Measurements from ENCODE around the gene OR4N5.
"Not testable (repeated sequence)": the region's sequence is repeated elsewhere in the genome, so short reads cannot be mapped to it uniquely, and the experiment has no call there.

Gene OR4N5, protein sequence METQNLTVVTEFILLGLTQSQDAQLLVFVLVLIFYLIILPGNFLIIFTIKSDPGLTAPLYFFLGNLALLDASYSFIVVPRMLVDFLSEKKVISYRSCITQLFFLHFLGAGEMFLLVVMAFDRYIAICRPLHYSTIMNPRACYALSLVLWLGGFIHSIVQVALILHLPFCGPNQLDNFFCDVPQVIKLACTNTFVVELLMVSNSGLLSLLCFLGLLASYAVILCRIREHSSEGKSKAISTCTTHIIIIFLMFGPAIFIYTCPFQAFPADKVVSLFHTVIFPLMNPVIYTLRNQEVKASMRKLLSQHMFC

DNA sequence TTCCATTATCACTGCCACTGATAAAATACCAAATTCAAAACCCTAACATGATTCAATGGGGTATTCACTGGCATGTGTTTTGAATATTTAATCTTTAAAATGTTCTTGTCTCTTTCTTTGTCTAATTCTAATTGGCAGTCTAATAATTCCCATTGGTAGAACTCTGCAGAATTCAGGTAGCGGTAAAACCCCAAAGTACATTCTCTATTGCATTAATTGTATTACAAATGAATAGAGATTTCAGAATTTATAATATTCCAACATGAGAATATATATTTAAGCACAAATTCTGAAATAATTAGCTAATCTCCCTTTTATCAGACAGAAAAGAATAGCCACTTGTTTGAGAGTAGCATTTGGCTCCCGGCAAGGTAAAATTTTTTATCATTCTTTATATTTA, at the start of gene OR4N5:
Gene OR4N5, plus strand, starts transcription at position 301 of the 400 bp plus-strand sequence. CDS start 4,916 bp downstream, outside the sequence.
- no peak for DNase-seq

- no peak for DNase-seq
Observed at GRCh38 chr14:20092050-20092449, 46.6 kb upstream of the OR4N5 start.

- peak; percentile 13 for DNase-seq
Observed at GRCh38 chr14:20093442-20093841, 45.2 kb upstream of the OR4N5 start.

- not testable (repeated sequence) for DNase-seq
Observed at GRCh38 chr14:20098926-20099770, 39.5 kb upstream of the OR4N5 start.

- no peak for DNase-seq
Observed at GRCh38 chr14:20110438-20110837, 28.2 kb upstream of the OR4N5 start, which contains the start of gene OR4K17. TSS of gene OR4K17 (plus strand) at chr14:20110739. CDS start at chr14:20117500, 6,761 bp downstream.

- no peak for DNase-seq
Observed at GRCh38 chr14:20112321-20112720, 26.3 kb upstream of the OR4N5 start.

GRCh38 chr14:20116748-20117147, 21.9 kb upstream of the OR4N5 start:
- DNase-seq = peak; percentile 30

- DNase-seq = no peak
Observed at GRCh38 chr14:20118795-20119194, 19.8 kb upstream of the OR4N5 start.

DNA sequence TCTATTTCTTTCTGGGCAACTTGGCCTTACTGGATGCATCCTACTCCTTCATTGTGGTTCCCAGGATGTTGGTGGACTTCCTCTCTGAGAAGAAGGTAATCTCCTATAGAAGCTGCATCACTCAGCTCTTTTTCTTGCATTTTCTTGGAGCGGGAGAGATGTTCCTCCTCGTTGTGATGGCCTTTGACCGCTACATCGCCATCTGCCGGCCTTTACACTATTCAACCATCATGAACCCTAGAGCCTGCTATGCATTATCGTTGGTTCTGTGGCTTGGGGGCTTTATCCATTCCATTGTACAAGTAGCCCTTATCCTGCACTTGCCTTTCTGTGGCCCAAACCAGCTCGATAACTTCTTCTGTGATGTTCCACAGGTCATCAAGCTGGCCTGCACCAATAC, 5.3 kb downstream of the OR4N5 start:
- peak; percentile 10 for DNase-seq

DNA sequence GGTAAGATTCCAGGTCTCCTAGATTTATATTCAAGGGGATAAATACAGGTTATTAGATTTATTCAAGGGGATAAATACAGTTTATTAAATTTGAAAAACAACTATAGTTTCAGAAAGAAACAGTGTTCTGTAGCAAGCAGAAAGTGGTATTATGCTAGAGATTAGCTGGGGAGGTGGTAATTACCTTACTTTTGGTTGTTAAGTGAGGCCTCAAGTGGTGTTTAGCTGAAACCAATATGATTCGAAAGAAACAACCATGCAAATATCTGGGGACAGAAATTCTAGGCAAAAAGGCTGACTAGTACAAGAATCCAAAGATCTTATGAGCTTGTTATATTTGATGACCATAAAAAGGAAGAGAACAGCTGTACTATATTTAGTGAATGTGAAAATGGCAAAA, 6.2 kb downstream of the OR4N5 start:
- DNase-seq = no peak

GRCh38 chr14:20164462-20164861, 25.8 kb downstream of the OR4N5 start:
- no peak for DNase-seq

DNA sequence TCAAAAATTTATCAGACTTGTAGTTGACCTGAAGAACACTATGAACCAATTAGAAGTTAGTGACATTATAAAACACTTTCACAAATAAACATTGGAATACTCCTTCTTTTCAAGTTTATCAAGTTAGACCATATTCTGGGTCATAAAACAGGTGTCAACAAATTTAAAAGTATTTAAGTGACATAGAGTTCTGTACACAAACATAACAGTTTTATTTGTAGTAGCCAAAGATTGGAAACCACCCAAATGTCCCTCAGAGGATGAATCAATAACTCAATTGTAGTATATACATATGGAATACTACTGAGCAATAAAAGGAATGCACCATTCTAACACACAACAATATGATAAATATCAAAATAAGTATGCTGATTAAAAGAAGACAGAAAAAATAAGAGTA, 28.5 kb downstream of the OR4N5 start:
- DNase-seq = no peak

DNA sequence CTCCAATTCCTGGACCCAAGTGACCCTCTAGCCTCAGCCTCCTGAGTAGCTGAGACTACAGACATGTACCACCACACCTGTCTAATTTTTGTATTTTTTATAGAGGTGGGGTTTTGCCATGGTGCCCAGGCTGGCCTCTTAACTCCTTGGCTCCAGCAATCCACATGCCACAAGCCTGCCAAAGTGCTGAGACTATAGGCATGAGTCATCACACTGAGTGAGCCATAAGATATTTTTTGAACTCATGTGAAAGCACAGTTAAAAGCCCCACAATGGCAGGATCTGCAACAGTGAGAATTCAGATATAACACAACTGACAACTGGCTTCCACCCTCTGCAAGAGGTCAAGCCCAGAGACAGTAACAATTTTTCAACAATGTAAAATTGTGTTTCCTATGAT, 31.2 kb downstream of the OR4N5 start:
- peak; percentile 12 for DNase-seq

DNA sequence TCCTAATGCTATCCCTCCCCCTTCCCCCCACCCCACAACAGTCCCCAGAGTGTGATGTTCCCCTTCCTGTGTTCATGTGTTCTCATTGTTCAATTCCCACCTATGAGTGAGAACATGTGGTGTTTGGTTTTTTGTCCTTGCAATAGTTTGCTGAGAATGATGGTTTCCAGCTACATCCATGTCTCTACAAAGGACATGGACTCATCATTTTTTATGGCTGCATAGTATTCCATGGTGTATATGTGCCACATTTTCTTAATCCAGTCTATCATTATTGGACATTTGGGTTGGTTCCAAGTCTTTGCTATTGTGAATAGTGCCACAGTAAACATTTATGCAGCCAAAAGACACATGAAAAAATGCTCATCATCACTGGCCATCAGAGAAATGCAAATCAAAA, 35.6 kb downstream of the OR4N5 start:
- not testable (repeated sequence) for DNase-seq

DNA sequence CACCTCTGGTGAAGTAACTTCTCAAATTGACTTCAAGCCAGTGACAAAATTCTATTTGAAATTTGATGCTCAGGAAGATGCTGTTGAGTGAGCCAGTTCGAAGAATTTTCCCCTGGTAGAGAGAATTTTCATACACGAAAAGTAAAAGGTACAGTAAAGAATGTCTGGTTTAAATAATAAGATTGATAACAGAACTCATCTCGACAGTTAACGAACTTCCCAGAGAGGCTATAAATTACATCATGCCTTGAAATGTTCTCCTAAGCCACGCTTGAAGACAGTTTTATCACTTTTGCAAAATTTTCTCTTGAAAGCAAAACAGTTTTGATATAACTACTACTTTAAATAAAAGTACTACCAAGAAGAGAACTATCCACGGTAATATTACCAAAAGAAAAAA, 37.7 kb downstream of the OR4N5 start:
- no peak for DNase-seq

DNA sequence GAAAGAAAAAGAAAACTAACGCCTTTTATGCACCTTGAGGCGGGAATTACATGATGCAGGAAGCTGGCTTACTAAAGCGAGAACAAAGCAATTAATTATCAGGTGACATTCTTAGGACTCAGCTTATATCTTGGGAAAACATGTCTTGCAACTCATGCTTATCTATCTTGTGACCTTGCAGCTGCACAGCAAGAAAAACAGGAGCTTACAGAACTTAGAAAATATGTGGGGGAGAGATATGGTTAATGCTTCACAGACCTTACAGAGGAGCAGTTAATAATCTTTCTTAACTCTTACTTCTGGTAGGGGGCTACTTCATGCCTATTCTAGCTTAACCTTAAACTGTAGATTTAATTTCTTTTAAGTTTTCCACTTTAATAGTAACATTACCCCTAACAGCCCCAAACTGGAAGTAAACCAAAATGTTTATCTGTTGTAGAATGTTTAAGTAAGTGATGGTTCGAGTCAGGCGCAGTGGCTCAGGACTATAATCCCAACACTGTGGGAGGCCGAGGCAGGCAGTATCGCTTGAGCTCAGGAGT, 38.9 kb downstream of the OR4N5 start:
- DNase-seq = peak; percentile 88

GRCh38 chr14:20179218-20179617, 40.6 kb downstream of the OR4N5 start:
- peak; percentile 37 for DNase-seq

GRCh38 chr14:20179880-20180279, 41.3 kb downstream of the OR4N5 start:
- no peak for DNase-seq

DNA sequence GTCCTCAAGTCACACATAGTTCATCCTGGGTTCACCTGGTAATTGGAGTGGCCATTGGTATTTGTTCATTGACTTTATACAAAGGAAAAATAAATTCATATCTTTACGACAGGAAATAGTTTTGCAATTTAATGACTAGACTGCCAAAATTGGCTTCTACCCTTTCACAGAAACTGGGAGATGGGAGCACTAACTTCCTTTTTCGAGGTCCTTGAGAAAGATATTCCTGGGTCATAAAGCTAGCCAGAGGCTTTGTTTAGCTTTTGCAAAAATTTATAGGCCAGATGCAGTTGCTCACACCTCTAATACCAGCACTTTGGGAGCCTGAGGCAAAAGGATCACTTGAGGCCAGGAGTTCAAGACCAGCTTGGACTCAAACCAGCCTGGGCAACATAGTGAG, 41.9 kb downstream of the OR4N5 start:
- DNase-seq = no peak

DNA sequence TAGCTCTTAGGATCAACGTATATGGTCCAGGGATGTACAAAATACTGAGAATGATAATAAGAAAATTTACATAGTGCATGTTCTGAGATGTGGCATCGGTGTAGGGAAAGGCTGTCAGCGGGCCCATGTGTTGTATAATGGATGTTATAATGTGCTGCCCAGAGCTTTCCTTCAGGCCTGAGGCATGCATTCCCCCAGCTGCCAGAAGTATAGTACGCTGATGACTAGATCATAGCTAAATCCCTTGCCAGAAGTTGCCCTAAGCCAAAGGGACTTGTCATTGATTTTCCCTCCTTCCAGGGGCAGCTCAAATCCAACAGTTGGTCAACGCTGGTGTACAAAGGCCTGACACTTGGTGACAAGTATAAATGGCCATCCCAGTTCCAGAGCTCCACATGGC, 45.6 kb downstream of the OR4N5 start:
- DNase-seq = no peak

DNA sequence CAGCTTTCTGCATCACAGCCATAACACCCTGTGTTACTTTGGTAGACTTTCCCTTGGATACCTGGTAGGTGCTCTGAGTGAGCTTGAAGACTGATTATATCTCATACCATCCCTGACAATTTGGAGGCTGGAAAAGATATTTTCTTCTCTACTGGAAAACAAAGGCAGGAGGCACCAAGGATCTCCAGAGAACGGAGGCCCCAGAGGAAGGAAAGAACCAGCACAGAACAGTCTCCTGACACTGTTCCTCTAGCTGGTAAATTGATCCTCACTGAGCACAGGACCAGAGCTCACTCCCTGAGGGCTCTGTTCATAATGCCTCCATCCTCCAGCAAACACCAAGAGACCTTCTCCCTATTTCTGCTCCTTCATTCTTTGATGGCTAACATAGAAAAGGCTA, 52.0 kb downstream of the OR4N5 start, which contains the start of gene OR11G2:
Gene OR11G2, plus strand, starts transcription at position 301 of the 400 bp plus-strand sequence. CDS start 6,542 bp downstream, outside the sequence.
- DNase-seq = no peak

DNA sequence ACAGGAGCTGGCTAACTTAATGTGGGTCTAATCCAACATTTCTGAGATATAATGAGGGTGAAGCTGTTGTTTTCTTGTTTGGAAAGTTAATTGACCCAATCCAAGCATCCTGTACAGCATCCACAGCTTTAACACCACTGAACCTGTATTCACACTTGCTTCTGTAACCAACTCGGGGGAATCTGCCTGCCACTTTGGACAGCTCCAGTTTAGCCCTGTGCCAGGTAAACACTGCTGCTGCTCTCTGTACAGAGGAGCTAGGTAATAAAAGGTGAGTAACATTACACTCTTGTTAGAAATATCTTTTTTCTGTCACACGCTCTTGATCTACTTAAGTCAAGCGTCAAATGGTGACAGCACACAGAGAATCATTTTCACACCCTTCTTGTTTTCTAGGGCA, 52.8 kb downstream of the OR4N5 start:
- DNase-seq = no peak

- DNase-seq = no peak
Observed at GRCh38 chr14:20194101-20194500, 55.5 kb downstream of the OR4N5 start.
